HFFc6 (cell line): ENCODE data around the gene SLC16A4. TPM values are rescaled to one million over a fixed set of nuclear protein-coding genes. Genes with fewer than 3 reads are reported as not detected.

ENCODE experiments used
- DNase-seq: peaks from one replicate; pipeline ENCODE4 v3.0.0-alpha.2; 2018
- H3K27ac Mint-ChIP-seq: 2 replicates; pipeline ENCODE4 v1.8.0; 2020; ENCODE audit warnings: mild to moderate bottlenecking, mixed read lengths
- H3K27me3 Mint-ChIP-seq: 2 replicates; pipeline ENCODE4 v1.8.0; 2021; ENCODE audit warnings: mild to moderate bottlenecking, moderate library complexity, mixed read lengths; ENCODE audit not compliant: insufficient read depth
- H3K36me3 Mint-ChIP-seq: 2 replicates; pipeline ENCODE4 v1.8.0; 2021; ENCODE audit warnings: low read depth, mixed read lengths
- H3K4me1 Mint-ChIP-seq: 2 replicates; pipeline ENCODE4 v1.8.0; 2020; ENCODE audit warnings: low read depth, mixed read lengths
- H3K4me3 Mint-ChIP-seq: 2 replicates; pipeline ENCODE4 v1.8.0; 2020; ENCODE audit warnings: mild to moderate bottlenecking, moderate library complexity, mixed read lengths
- H3K9me3 Mint-ChIP-seq: 2 replicates; pipeline ENCODE4 v1.8.0; 2020; ENCODE audit warnings: mild to moderate bottlenecking, mixed read lengths
- total RNA-seq, 6 experiments: library from RNA; stranded (reverse); fragmentation: NEBNext Ultra II Directional; extraction: Animal tissue kit (Norgen Biotek cat#: 25700); gene quantifications; 2 replicates in 1 of 6; 3 replicates in 5 of 6; pipeline ENCODE4 v1.2.3, GENCODE V29; 2021
- TF ChIP-seq, protein P1 (sequence below): fragments of 200-600 bp; sonication (generic); IDR thresholded peaks from 2 replicates; pipeline ENCODE4 v1.5.0; 2021; ENCODE audit warnings: antibody characterized with exemption, mild to moderate bottlenecking

The SLC16A4 gene
- total RNA-seq, 6 experiments from 2014 or later, result 14.7 to 25.2 (median 21.5) TPM

DNA sequence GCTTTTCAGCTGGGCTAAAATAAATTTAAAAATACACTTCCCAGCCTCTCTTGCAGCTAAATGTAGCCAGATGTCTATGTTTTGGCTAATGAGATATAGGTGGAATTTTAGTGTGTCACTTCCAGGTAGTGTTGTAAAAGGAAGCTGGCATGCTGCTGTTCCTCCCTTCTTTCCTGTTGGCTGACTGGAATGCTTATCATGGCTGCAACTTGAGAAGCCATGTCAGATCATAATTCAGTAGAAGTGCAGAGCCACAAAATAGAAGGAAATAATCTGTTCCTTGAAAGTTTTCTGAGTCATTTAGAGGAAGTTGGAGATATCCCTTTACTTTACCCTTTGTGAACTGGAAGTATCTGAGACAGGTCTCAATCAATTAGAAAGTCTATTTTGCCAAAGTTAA is 62.6 kb downstream of the SLC16A4 start:
- DNase-seq, result no peak
- peaks cover 4% of the 10 kb centered on the region for H3K27me3 Mint-ChIP-seq
- no peaks in the 10 kb centered on the region for H3K9me3 Mint-ChIP-seq
- H3K27ac Mint-ChIP-seq, result no peak overlapping the region
- TF ChIP-seq, protein P1, sequence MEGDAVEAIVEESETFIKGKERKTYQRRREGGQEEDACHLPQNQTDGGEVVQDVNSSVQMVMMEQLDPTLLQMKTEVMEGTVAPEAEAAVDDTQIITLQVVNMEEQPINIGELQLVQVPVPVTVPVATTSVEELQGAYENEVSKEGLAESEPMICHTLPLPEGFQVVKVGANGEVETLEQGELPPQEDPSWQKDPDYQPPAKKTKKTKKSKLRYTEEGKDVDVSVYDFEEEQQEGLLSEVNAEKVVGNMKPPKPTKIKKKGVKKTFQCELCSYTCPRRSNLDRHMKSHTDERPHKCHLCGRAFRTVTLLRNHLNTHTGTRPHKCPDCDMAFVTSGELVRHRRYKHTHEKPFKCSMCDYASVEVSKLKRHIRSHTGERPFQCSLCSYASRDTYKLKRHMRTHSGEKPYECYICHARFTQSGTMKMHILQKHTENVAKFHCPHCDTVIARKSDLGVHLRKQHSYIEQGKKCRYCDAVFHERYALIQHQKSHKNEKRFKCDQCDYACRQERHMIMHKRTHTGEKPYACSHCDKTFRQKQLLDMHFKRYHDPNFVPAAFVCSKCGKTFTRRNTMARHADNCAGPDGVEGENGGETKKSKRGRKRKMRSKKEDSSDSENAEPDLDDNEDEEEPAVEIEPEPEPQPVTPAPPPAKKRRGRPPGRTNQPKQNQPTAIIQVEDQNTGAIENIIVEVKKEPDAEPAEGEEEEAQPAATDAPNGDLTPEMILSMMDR, result no peak
- H3K4me1 Mint-ChIP-seq, result peaks cover 6% of the 10 kb centered on the region; the same call in 1 of the 2 replicates
- no peak overlapping the region for H3K4me3 Mint-ChIP-seq
- H3K36me3 Mint-ChIP-seq, result no peaks in the 10 kb centered on the region

DNA sequence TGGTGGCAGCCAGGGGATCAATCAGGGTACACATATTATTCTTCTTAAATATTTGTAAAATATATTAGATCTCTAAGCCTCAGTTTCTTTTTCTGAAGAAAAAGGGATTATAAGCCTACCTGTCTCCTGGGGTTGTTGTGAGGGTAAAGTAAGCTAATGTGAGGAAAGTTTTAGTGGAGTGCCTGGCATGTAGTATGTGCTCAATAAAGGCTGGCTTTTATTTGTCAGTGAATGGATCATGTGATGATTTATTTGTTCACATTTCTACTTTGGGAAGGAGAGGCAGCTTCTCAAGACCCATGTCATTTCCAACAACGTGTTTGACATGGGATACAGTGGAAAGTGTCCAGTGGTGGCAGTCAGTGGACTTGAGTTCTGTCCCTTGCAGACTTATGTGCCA is 64.0 kb downstream of the SLC16A4 start:
- Mint-ChIP-seq H3K36me3 (no peaks in the 10 kb centered on the region), H3K27me3 (peaks cover 5% of the 10 kb centered on the region), H3K4me1 (peaks cover 6% of the 10 kb centered on the region; the same call in 1 of the 2 replicates), H3K27ac (no peak overlapping the region), H3K9me3 (no peaks in the 10 kb centered on the region), H3K4me3 (no peak overlapping the region)
- TF ChIP-seq, protein P1, result no peak
- no peak for DNase-seq

DNA sequence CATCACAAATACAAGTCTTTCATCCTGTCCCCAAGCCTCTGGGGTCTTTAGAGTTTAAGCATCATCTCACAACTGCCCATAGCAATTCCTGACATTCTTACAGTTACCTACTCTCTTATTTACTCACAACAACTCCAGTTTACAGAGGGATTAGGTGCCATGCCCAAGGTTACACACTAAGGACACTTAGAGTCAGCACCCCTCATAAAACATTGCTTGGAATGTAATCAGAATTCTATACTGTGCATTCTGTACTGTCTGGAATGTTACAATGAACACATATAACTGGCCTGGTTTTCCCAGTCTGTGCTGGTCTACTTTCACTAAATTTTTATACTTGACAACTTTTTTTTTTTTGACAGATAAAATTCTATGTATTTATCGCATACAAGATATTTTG is 66.2 kb downstream of the SLC16A4 start:
- Mint-ChIP-seq H3K36me3 (peaks cover 1% of the 10 kb centered on the region; the same call in 1 of the 2 replicates), H3K9me3 (peaks cover under 1% of the 10 kb centered on the region; the same call in 1 of the 2 replicates), H3K4me3 (no peak overlapping the region), H3K4me1 (peaks cover 6% of the 10 kb centered on the region; the same call in 1 of the 2 replicates), H3K27me3 (peaks cover 3% of the 10 kb centered on the region), H3K27ac (no peak overlapping the region)
- TF ChIP-seq, protein P1, result no peak
- DNase-seq, result no peak

DNA sequence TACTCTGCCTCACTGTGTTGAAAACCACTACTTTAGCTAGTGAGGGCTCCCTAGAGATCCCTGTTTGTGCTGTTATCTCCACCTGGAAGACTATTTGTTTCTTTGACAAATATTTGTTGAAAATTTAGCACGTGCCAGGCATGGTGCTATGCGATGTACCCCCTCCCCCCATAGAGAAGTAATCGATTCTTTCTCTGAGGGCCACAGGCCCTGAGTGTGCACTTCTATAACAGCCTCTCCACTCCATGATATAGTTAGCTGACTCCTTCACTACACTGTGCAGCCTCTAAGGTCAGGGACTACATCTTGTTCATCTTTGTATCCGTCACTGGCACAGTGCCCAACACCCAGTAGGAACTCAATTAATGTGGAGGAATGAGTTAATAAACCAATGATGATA is 69.0 kb downstream of the SLC16A4 start:
- Mint-ChIP-seq H3K9me3 (peaks cover 7% of the 10 kb centered on the region; the same call in 1 of the 2 replicates), H3K27me3 (peaks cover 3% of the 10 kb centered on the region), H3K4me1 (no peaks in the 10 kb centered on the region), H3K4me3 (no peak overlapping the region), H3K27ac (no peak overlapping the region), H3K36me3 (peaks cover 7% of the 10 kb centered on the region; the same call in 1 of the 2 replicates)
- no peak for DNase-seq
- TF ChIP-seq, protein P1, result no peak

DNA sequence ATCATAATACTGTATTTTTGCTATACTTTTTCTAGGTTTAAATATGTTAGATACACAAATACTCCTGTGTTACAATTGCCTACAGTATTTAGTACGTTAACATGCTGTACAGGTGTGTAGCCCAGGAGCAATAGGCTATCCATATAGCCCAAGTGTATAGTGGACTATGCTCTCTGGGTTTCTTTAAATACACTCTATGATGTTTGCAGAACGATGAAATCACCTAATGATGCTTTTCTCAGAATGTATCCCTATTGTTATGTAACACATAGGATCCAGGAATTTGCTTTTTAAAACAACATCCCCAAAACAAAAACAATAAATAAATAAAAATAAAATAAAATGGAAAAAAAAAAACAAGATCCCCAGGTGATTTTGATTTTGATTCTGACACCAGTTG is 69.8 kb downstream of the SLC16A4 start:
- no peak overlapping the region for H3K27ac Mint-ChIP-seq
- TF ChIP-seq, protein P1, result no peak
- H3K9me3 Mint-ChIP-seq, result peaks cover 7% of the 10 kb centered on the region; the same call in 1 of the 2 replicates
- H3K4me3 Mint-ChIP-seq, result no peak overlapping the region
- no peak for DNase-seq
- H3K36me3 Mint-ChIP-seq, result peaks cover 7% of the 10 kb centered on the region; the same call in 1 of the 2 replicates
- peaks cover 3% of the 10 kb centered on the region for H3K27me3 Mint-ChIP-seq
- no peaks in the 10 kb centered on the region for H3K4me1 Mint-ChIP-seq

DNA sequence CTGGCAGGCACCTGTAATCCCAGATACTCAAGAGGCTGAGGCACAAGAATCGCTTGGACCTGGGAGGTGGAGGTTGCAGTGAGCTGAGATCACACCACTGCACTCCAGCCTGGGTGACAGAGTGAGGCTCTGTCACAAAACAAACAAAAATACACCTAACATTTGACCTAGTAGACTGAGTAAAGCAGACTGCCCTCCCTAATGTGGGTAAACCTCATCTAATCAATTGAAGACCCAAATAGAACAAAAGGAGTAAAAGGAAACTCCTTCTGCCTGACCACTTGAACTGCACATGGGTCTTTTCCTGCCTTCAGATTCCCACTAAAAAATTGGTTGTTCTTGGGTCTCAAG is 70.7 kb downstream of the SLC16A4 start:
- no peak for DNase-seq
- Mint-ChIP-seq H3K36me3 (peaks cover 7% of the 10 kb centered on the region; the same call in 1 of the 2 replicates), H3K4me3 (no peak overlapping the region), H3K27ac (no peak overlapping the region), H3K27me3 (peaks cover 3% of the 10 kb centered on the region), H3K4me1 (no peaks in the 10 kb centered on the region), H3K9me3 (peaks cover 7% of the 10 kb centered on the region; the same call in 1 of the 2 replicates)
- TF ChIP-seq, protein P1, result no peak
